GM21367 (cell line): ENCODE data around the gene STX12.
"Not testable (repeated sequence)": the region's sequence is repeated elsewhere in the genome, so short reads cannot be mapped to it uniquely, and the experiment has no call there.

Source experiments
- ATAC-seq: cut with Tn5 transposase; IDR thresholded peaks from one replicate; pipeline ENCODE4 v1.9.1; 2021; ENCODE audit not compliant: unreplicated experiment

Gene STX12

DNA sequence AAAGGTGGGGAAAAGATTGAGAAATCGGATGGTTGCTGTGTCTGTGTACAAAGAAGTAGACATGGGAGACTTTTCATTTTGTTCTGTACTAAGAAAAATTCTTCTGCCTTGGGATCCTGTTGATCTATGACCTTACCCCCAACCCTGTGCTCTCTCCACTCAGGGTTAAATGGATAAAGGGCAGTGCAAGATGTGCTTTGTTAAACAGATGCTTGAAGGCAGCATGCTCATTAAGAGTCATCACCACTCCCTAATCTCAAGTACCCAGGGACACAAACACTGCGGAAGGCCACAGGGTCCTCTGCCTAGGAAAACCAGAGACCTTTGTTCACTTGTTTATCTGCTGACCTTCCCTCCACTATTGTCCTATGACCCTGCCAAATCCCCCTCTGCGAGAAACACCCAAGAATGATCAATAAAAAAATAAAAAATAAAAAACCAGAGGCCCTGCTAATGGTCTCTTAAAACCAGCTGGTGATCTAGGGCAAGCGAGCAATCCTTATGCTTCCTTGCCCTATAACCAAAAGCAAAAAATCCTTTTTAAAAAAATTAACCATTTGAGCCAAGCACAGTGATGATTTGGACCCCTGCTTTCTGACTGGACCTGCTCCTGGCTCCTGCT lies 56.4 kb downstream of the STX12 start:
- ATAC-seq = not testable (repeated sequence)

DNA sequence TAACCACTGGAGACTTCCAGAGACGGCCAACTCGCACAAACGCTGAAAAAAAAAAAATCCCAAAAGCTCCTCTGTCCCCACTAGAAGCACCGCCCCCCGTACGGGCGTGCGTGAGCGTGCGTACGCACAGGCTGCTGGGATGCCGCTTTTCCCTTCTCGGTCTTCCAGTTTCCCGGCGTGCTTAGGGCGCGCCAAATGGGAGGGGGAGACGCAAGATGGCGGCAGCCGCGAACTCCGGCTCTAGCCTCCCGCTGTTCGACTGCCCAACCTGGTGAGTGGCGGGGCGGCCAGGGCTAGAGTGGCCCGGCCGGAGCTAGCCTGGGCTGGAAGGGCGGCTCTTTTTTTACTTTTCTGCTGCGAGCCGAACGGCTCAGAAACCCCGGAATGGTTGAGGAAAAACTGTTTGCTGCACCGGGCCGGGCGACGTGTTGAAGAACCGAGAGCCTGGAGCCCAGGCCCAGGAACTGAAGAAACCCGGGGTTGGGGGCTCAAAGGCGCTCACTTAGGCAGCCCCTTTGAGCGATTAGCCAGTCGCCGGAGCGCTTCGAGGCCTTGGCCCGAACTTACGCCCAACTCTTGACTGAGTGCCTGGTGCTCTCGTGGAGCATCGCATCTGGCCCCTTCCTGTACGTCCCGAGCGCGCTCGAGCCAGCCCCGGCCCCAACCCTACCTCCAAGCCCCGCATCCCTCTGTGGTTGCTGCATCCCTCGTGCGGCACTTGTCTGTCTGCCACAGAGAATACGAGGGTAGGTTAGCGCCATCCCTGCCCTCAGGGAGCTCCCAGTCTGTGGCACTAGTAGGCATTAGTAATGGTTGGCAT lies 57.8 kb downstream of the STX12 start, which contains the start of gene PPP1R8:
Gene PPP1R8, plus strand, starts transcription at position 162 of the 820 bp plus-strand sequence. Its CDS starts 54 bp downstream, at position 216.
- ATAC-seq = peak; percentile 82

DNA sequence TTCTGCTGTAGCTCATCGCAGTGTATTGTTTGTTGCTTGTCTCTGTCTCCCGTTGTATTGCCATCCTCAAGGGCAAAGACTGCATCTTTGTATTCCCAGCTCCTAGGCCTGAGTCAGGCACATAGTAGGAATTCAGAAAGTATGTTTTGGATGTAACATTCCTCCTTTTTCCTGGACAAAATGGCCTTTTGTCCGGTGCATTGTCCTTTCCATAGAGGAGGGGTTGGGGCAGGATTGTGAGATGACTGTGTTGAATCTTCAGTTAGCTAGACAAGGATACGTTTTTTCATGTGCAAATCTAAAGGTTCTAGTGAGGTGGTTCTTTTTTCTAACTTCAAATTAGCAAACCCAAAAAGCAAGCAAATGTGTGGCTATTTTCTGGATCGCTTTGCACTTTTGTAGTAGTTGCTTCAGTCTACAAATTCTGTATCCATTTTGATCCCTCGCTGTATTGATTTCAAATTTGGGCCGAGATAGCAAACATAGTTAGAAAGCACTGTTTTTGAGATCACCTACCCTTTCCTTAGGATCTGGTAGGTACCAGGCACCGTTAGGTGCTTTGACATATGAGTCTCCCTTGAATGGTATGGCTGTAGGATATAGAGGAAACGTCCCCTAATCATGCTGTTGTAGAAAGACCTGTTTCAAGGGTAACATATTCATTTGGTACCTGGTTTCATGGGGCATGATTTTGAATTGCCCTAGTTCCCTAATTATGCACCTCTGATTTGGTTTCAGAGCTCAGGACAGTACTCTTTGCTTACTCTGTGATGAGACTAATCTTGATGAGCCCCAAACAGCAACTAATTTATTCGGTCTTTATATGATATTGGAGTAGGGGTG lies 58.8 kb downstream of the STX12 start:
- ATAC-seq = no peak

DNA sequence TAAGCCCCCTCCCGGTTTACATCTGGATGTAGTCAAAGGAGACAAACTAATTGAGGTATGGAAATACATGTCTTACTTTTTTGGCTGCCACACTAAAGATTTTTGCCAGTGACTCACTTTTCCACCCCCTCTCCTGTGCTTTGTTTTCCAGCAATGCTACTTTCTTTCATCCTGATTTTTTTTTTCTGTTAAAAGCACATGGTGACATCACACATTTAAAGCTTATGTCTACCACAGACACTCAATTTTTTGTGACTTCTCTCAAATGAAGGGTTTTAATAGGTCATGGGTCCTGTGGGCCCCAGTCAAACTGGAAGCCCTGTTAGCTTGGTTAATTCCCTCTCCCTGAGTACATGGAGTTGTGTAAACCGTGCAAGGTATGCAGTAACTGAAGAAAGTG lies 59.7 kb downstream of the STX12 start:
- ATAC-seq = no peak

DNA sequence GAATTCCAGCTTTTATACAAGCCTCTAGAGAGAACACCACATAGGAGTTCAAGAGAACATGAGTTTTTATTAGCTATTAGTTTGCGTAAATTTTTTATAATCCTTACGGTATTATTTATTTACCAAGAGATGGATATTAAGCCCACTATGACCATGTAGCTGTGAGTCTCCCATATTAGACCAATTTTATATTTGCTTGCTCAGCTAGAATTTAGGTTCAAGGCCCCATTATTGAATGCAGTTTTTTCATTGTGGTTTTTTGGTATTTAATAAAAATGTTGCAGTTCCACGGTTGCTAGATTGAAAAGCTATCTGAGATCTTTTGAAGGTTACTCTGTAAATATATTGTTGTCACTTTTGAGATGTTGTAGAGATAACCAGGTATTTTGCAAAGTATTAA lies 60.5 kb downstream of the STX12 start:
- ATAC-seq = no peak

DNA sequence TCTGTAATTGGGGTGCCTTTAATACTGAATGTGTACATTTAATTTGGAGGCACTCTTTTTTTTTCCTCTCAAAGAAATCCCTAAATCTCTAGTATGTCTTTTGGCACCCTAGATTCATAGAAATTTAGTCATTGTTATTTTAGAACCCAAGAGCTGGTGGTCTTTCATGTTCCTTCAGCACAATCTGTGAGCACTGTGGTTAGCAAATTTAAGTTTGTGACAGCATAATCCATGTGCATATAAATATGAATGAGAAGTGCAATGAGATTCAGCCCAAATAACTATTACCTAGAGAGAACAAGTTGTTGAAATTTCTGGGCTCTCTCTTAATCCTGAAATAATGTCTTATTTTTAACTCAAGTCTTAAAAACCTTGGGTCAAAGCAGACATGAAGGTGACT lies 62.0 kb downstream of the STX12 start:
- ATAC-seq = no peak

DNA sequence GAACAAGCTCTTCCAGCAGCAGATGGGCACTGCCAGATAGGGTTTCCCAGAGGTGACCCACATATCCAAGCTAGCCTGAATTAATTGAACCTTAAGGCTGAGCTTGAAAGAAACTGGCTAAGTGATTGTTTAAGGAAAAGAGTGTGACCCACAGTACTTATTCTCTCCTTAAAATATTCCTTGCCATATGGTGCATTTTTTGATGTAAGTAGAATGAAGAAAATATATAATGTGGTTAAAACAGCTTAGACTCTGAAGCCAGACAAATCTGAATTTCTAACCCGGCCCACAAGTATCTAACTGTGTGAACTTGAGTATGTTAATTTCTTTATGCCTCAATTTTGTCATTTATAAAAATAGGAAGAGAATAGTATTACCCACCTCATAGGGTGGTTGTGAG lies 62.5 kb downstream of the STX12 start:
- no peak for ATAC-seq

DNA sequence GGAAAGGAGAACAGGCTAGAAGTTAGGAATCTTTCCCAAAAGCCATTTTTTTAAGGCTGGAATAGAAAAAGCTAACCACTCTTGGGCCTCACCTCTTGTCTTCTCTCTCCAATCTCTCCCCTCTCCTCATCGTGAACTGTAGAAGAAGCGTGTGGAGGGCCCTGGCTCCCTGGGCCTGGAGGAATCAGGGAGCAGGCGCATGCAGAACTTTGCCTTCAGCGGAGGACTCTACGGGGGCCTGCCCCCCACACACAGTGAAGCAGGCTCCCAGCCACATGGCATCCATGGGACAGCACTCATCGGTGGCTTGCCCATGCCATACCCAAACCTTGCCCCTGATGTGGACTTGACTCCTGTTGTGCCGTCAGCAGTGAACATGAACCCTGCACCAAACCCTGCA lies 76.9 kb downstream of the STX12 start:
- ATAC-seq = no peak

DNA sequence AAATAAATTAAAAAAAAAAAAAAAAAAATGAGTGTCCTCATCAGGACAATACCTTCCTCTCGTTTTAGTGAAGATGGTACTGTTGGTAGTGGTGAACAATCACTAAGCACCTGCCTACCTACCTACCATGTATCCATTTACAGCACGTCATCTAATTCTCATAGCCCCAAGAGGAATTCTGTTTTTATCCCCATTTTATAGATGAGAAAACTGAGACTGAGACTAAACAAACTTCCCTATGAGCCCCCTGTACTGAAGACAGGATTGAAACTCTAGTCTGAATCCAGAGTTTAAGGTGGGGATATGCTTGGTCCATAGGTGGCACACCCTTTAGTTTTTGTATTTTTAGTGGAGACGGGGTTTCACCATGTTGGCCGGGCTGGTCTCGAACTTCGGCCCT lies 82.1 kb downstream of the STX12 start:
- ATAC-seq = no peak

DNA sequence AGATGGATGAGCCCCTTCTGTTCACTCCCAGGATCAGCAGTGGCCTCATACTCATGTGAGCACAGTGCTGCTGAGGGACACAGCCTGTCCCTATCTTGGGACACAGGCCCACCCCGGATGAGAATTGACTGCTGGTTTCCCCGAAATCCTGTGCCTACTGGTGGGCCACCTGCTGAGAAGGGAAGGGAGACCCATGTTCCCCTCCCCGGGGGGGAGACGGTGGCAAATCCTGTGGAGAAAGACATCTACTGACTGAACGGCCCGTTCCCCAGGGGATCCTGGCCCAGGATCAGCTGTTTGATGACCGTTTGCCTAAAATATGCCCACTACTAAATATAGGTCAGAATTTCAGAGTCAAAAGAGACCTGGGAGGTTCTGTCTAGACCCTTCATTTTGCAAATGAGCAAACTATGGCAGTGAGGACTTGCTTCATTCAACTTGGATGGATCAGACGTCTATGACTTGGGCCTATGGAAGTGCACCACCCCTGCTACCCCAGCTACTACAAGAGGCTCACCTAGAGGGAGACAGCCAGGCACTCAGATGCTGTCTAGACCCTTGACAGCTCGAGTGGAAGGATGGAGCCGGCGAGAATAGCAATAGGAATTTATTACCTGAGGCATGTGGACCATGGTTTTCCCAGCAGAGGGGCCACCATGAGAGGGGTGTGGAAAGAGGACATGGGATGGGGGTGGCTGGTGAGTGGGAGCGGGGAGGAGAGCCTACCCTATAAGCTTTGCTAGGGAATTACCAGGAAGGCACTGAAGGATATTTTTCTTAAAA lies 83.7 kb downstream of the STX12 start:
- ATAC-seq = no peak

DNA sequence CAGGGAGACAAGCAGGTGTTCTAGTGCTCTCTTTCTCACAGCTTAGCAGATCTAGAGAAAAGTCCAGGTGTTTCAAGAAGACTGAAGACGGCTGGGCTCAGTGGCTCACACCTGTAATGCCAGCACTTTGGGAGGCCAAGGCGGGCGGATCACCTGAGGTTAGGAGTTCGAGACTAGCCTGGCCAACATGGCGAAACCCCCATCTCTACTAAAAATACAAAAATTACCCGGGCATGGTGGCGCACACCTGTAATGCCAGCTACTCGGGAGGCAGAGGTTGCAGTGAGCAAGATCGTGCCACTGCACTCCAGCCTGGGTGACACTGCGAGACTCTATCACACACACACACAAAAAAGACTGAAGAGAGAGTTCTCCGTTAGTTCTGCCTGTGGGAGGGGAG lies 84.5 kb downstream of the STX12 start:
- ATAC-seq = not testable (repeated sequence)

DNA sequence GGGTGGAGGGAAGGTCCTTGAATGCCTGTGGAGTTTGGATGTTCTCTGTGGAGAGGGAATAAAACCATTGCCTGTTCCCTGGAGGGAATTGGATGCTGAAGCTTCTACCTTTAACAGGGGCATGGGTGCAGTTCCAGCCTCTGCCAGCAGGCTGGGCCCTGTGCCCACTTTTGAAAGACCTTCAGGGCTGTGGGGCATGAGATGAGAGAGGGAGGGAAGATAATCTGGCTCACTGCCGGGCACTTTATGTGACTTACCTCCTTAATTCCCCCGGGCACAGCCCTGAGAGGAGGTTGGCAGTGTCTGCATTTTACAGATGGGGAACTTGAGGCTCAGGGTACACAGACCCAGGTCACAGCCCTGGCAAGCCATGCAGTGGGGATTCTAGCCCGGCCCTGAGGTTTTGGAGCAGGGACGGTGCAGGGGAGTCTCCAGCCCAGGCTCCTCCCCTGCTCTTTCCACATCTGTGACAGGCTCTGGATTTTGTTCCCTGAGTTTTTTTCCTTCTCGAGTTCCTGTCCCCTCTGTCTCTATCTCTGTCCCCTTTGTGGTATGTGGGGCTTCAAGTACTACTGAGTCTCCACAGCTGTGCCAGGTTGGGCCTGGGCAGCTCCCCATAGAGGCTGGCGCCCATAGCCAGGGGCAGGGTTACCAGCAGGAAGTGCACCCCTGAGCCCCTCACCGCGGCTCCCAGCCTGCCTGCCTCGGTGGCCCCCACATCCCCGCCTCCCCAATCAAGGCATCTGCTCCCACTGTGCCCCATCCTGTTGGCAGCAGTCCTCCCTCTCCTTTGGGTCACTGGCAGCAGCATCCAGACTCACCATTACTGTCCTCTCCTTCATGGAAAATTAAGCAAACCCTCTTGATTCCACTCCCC lies 85.3 kb downstream of the STX12 start:
- ATAC-seq = no peak

DNA sequence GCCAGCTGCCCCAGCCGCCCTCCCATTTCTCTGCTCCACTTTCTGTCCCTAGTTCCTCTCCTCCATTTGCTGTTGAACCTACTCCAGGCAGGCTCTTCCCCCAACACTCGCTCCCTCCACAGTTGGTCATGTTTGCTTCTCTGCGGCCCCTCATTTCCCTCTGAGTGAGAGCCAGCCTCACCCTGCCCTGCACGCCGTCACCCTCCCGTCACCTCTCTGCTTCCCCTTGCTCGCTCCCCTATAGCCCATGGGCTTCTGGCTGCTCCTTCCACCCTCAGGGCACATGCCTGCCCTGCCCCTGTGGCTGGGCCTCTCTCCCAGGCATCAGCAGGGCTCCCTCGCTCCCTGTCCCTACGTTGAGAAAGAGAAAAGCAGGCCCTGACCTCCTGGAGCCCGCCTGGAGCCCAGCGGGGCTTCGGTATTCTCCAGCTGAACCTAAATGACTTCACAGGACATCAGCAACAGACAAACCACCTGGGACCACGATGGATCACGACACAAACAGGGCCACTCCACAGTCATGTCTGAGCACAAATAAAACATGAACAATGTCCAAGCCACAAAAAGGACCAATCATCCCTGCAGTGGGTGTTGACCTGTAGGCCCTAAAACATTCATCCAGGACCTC lies 86.0 kb downstream of the STX12 start:
- ATAC-seq = no peak

DNA sequence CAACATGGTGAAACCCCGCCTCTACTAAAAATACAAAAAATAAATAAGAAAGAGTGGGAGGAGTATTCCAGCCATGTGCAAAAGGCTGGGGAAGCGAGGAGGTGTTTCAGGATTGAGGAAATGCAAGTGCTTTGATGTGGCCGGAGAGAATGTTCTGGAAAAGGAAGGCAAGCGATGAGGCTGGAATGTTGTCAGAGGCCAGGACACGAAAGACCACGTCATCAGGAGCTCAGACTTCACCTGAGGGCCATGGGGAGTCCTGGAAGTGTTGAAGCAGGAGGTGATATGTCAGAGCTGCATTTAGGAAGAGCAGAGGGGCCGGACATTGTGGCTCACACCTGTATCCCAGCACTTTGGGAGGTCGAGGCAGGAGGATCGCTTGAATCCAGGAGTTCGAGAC lies 88.4 kb downstream of the STX12 start:
- no peak for ATAC-seq

DNA sequence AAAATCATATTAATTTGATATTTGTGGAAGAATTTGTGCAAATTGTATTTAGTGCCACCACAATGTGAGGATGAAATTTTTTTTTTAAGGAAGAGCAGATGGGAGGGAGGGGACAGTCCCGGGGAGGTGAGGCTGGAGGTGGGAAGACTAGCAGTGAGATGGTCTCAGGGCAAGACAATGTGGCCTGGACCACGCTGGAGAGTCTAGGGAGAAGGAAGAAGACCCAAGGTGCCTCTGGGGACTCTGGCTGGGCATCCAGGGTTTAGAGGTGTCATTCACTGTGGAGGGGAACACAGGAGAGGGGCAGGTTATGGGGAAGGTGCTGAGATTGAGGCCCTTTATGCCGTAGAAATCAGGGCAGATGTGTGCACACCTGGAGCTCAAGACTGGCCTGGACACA lies 89.0 kb downstream of the STX12 start:
- ATAC-seq = no peak

DNA sequence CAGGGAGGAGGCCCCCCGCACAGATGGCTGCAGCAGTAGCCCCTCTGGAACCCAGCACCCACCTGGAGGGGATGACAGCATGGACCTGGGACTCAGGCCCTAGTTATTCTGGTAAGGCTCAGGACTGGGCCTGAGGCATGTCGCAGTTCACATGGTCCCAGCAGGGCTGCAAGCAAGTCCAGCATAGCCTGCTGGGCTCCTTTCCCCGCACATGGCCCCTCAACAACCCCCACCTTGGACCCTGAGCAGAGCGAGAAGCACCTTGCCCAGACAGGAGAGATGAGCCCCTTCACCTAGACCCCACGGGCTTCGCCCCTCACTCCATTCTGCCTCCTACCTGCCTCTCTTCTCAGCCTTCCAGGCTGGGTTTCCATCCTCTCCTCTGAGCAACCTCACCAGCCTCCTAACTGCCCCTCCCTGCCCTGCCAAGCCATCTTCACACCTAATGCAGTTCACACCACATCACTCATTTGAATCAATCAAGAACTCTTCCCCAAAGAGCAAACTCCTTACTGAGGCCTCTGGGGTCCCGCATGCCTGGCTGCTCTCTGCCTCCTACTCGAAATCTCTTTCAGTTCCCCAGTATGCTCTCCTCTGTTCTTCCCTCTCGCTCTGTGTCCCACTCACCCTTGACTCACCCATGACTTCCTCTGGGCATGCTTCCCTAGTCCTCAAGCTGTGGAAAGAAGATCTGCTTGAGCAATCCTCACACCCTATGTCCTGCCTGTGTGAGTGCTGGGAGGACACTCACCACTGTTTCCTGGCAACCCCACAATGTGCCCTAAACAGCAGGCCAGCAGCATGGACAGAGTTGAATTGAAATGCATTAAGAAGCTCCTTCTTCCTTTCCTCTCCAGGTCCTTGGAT lies 89.9 kb downstream of the STX12 start:
- no peak for ATAC-seq

DNA sequence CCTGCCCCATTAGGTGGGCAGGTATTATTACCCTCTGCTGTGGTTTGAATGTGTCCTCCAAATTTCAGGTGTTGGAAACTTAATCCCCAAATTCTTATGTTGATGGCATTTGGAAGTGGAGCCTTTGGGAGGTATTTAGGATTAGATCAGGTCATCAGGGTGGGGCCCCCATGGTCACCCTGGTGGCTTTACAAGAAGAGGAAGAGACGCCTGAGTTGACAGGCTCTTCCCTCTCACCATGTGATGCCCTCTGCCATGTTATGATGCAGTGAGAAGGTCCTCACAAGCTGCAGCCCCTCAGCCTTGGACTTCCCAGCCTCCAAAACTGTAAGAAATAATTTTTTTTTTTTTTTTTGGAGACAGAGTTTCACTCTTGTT lies 90.5 kb downstream of the STX12 start:
- ATAC-seq = no peak

DNA sequence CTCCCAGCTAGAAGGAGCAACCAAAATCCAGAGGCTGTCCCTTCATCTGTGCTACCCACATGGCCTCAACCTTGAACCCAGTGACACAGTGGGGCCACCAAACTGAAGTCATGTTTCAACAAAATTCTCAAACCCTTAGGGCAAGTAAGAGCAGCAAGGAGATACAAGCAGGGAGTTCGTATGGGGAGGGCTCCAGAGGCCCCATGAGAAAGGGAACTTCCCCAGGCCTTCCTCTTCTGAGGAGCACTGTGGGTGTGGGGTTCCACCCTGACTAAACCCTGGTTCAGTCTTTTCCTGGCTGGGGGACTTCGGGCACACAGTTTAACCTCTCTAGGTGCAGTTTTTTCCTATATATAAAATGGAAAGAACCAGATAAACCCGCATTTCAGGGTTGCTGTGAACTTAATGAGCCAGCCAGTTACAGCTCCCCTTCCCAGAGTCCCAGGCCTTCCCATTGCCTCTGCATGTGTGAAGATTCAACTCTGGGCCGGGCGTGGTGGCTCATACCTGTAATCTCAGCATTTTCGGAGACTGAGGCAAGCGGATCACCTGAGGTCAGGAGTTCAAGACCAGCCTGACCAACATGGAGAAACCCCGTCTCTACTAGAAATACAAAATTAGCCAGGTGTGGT lies 91.4 kb downstream of the STX12 start:
- no peak for ATAC-seq
